ENCODE results near the gene B3GAT3.

DNA sequence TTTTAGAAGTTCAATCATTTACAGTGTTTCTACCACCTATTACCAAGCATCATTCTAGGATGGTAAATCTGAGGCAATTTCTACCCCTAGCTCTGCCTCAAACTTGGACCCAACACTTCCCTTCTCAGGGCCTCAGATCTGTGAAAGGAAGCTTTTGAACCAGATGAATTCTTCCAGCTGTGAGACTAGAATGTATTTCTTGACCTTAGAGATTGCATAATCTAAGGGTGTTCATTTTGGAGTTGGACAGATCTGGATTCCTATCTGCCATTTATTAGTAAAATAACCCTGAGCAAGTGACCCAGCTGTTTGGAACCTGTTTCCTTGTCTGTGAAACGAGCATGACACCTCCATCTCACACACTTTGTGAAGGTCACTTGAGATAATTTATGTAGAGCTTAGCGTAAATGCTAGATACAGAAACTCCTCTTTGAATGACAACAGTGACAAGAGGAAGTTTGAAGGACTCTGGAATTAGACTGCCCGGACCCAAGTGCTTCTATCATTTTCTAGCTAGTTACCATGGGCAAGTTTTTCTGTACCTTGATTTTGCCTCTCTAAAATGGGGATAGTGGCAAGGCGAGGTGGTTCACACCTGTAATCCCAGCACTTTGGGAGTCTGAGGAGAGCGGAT is 35.1 kb upstream of the B3GAT3 start:
- TF ChIP-seq, protein P1, sequence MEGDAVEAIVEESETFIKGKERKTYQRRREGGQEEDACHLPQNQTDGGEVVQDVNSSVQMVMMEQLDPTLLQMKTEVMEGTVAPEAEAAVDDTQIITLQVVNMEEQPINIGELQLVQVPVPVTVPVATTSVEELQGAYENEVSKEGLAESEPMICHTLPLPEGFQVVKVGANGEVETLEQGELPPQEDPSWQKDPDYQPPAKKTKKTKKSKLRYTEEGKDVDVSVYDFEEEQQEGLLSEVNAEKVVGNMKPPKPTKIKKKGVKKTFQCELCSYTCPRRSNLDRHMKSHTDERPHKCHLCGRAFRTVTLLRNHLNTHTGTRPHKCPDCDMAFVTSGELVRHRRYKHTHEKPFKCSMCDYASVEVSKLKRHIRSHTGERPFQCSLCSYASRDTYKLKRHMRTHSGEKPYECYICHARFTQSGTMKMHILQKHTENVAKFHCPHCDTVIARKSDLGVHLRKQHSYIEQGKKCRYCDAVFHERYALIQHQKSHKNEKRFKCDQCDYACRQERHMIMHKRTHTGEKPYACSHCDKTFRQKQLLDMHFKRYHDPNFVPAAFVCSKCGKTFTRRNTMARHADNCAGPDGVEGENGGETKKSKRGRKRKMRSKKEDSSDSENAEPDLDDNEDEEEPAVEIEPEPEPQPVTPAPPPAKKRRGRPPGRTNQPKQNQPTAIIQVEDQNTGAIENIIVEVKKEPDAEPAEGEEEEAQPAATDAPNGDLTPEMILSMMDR (IDR thresholded peaks at IDR 0.05) = no peak
- TF ChIP-seq POLR2A (IDR thresholded peaks at IDR 0.05) = no peak

All from thyroid gland (tissue), 4 donors.